HG02642 (cell line): Measurements from ENCODE around the gene SWT1.
"Not testable (repeated sequence)": the region's sequence is repeated elsewhere in the genome, so short reads cannot be mapped to it uniquely, and the experiment has no call there.

Experiments
- ATAC-seq: cut with Tn5 transposase; IDR thresholded peaks from one replicate; pipeline ENCODE4 v1.9.1; 2021; ENCODE audit warnings: mild to moderate bottlenecking; ENCODE audit not compliant: unreplicated experiment, poor library complexity

Gene SWT1

GRCh38 chr1:185166106-185166505 lies 9.1 kb downstream of the SWT1 start:
- no peak for ATAC-seq

GRCh38 chr1:185170291-185170848 lies 13.4 kb downstream of the SWT1 start:
- peak; percentile 89 for ATAC-seq

GRCh38 chr1:185193756-185194155 lies 36.8 kb downstream of the SWT1 start:
- ATAC-seq = no peak

- not testable (repeated sequence) for ATAC-seq
Observed at GRCh38 chr1:185198712-185199111, 41.7 kb downstream of the SWT1 start.

- no peak for ATAC-seq
Observed at GRCh38 chr1:185200889-185201288, 43.9 kb downstream of the SWT1 start.

- ATAC-seq = no peak
Observed at GRCh38 chr1:185207170-185207569, 50.2 kb downstream of the SWT1 start.

GRCh38 chr1:185207980-185208602 lies 51.1 kb downstream of the SWT1 start:
- ATAC-seq = no peak

- no peak for ATAC-seq
Observed at GRCh38 chr1:185208626-185209180, 51.7 kb downstream of the SWT1 start.

GRCh38 chr1:185209357-185209756 lies 52.4 kb downstream of the SWT1 start:
- not testable (repeated sequence) for ATAC-seq

- no peak for ATAC-seq
Observed at GRCh38 chr1:185213091-185213490, 56.1 kb downstream of the SWT1 start.

- no peak for ATAC-seq
Observed at GRCh38 chr1:185215911-185216310, 58.9 kb downstream of the SWT1 start.

- ATAC-seq = no peak
Observed at GRCh38 chr1:185224132-185224531, 67.2 kb downstream of the SWT1 start.

- ATAC-seq = no peak
Observed at GRCh38 chr1:185227161-185227560, 70.2 kb downstream of the SWT1 start.

GRCh38 chr1:185228979-185229378 lies 72.0 kb downstream of the SWT1 start:
- no peak for ATAC-seq

GRCh38 chr1:185229981-185230380 lies 73.0 kb downstream of the SWT1 start:
- no peak for ATAC-seq

- no peak for ATAC-seq
Observed at GRCh38 chr1:185232874-185233273, 75.9 kb downstream of the SWT1 start.

- not testable (repeated sequence) for ATAC-seq
Observed at GRCh38 chr1:185234183-185234582, 77.2 kb downstream of the SWT1 start.

GRCh38 chr1:185237176-185237575 lies 80.2 kb downstream of the SWT1 start:
- ATAC-seq = not testable (repeated sequence)

GRCh38 chr1:185237661-185238060 lies 80.7 kb downstream of the SWT1 start:
- ATAC-seq = no peak

- ATAC-seq = no peak
Observed at GRCh38 chr1:185238447-185238846, 81.5 kb downstream of the SWT1 start.

- no peak for ATAC-seq
Observed at GRCh38 chr1:185239861-185240260, 82.9 kb downstream of the SWT1 start.

GRCh38 chr1:185241127-185241526 lies 84.2 kb downstream of the SWT1 start:
- no peak for ATAC-seq
